Spleen (tissue), 11 donors: ENCODE data around the gene CAMTA1. TPM values are rescaled to one million over a fixed set of nuclear protein-coding genes. Genes with fewer than 3 reads are reported as not detected.

Source experiments
- DNase-seq: peaks from one replicate; pipeline ENCODE4 v3.0.0-alpha.2; 2020
- H3K27ac ChIP-seq, 8 donors: fragments of 200-600 bp; sonication (generic) in 7 of 8; 1 replicate in 4 of 8; 2 replicates in 4 of 8; pipeline versions ENCODE4 v1.5.0 to v1.8.0; 2016 to 2021; ENCODE audit warnings: inconsistent platforms in 4 of 8, mild to moderate bottlenecking in 4 of 8, moderate library complexity in 1 of 8
- H3K27me3 ChIP-seq, 7 donors: fragments of 200-600 bp; sonication (generic) in 6 of 7; replicated peaks in 1 of 7; 1 replicate in 4 of 7; 2 replicates in 3 of 7; pipeline versions ENCODE4 v1.5.0 to v1.8.0; 2016 to 2021; ENCODE audit warnings: inconsistent platforms in 3 of 7, mild to moderate bottlenecking in 1 of 7
- H3K36me3 ChIP-seq, 6 donors: fragments of 200-600 bp; sonication (generic) in 5 of 6; 1 replicate in 4 of 6; 2 replicates in 2 of 6; pipeline versions ENCODE4 v1.5.0 to v1.8.0; 2016 to 2021; ENCODE audit warnings: inconsistent platforms in 2 of 6
- H3K4me1 ChIP-seq, 6 donors: fragments of 200-600 bp; sonication (generic) in 5 of 6; 1 replicate in 3 of 6; 2 replicates in 3 of 6; pipeline versions ENCODE4 v1.5.0 to v1.8.0; 2016 to 2021; ENCODE audit warnings: inconsistent platforms in 3 of 6
- H3K4me3 ChIP-seq, 8 donors: fragments of 200-600 bp; sonication (generic) in 7 of 8; 1 replicate in 4 of 8; 2 replicates in 4 of 8; pipeline versions ENCODE4 v1.5.0 to v1.8.0; 2016 to 2021; ENCODE audit warnings: inconsistent platforms in 4 of 8, mild to moderate bottlenecking in 4 of 8, moderate library complexity in 2 of 8
- H3K9me3 ChIP-seq, 8 donors: fragments of 200-600 bp; sonication (generic) in 7 of 8; 1 replicate in 4 of 8; 2 replicates in 4 of 8; pipeline versions ENCODE4 v1.5.0 to v1.8.0; 2016 to 2021; ENCODE audit warnings: inconsistent platforms in 4 of 8
- CTCF ChIP-seq, 11 experiments: fragments of 200-600 bp in 7 of 11; fragments of 450-650 bp in 4 of 11; sonication (generic) in 4 of 11; IDR thresholded peaks in 8 of 11; conservative IDR thresholded peaks in 3 of 11; 1 replicate in 7 of 11; 2 replicates in 4 of 11; pipeline versions ENCODE4 v1.4.0 to v1.8.0; 2016 to 2021; ENCODE audit warnings: antibody characterized with exemption in 11 of 11, inconsistent platforms in 4 of 11, mild to moderate bottlenecking in 1 of 11
- POLR2A ChIP-seq, 3 donors: fragments of 450-650 bp; IDR thresholded peaks; one replicate each; pipeline ENCODE4 v1.5.1; 2017; ENCODE audit warnings: antibody characterized with exemption in 3 of 3, mild to moderate bottlenecking in 1 of 3
- POLR2AphosphoS5 ChIP-seq, 3 donors: sonication (generic); formaldehyde crosslinking; IDR thresholded peaks; one replicate each; pipeline ENCODE4 v1.5.1; 2017; ENCODE audit warnings: antibody characterized with exemption in 3 of 3
- WGBS, 5 donors: extraction: QIAGEN DNeasy Blood & Tissue Kit in 3 of 5; methylation state at CpG; one replicate each; pipeline versions ENCODE4 v1.1.5 to v1.1.7; 2013 to 2018; 5-methylcytosine and 5-hydroxymethylcytosine counted together
- intact Hi-C: fragments of 100-400 bp; cut with DNase I; formaldehyde crosslinking; loops from one replicate; pipeline ENCODE4 v1.15.0; 2023; ENCODE audit warnings: low total_unique reads
- polyA plus RNA-seq, 3 donors: library from polyadenylated mRNA; stranded (reverse); fragments of 200-250 nt; gene quantifications; one replicate each; pipeline ENCODE4 v1.2.1, GENCODE V29; 2013
- total RNA-seq, 7 donors: library from RNA; depleted of rRNA in 3 of 7; stranded (reverse); fragments of >200 nt in 3 of 7; fragmentation: NEBNext Ultra II Directional in 4 of 7; extraction: Animal tissue kit (Norgen Biotek cat#: 25700) in 4 of 7; gene quantifications; one replicate each; pipeline versions ENCODE4 v1.1.0 to v1.2.1, GENCODE V29; 2016 to 2021
- donor health status: healthy with polysubstance abuse.
- donor health status: DM: no; HTN: no; CAD: no; lungs with moderate emphysema.
- donor health status: DM: no; HTN: no; CAD: no.
- donor health status: Bipolar disorder and iron deficiency.
- donor health status: healthy.
- donor health status: DM: no; HTN: no; CAD: no.
- donor health status: DM: yes; HTN: yes; CAD: no.

The CAMTA1 gene
- total and polyA plus RNA-seq, 10 donors = 53.0 to 106 (median 77.3) TPM

DNA sequence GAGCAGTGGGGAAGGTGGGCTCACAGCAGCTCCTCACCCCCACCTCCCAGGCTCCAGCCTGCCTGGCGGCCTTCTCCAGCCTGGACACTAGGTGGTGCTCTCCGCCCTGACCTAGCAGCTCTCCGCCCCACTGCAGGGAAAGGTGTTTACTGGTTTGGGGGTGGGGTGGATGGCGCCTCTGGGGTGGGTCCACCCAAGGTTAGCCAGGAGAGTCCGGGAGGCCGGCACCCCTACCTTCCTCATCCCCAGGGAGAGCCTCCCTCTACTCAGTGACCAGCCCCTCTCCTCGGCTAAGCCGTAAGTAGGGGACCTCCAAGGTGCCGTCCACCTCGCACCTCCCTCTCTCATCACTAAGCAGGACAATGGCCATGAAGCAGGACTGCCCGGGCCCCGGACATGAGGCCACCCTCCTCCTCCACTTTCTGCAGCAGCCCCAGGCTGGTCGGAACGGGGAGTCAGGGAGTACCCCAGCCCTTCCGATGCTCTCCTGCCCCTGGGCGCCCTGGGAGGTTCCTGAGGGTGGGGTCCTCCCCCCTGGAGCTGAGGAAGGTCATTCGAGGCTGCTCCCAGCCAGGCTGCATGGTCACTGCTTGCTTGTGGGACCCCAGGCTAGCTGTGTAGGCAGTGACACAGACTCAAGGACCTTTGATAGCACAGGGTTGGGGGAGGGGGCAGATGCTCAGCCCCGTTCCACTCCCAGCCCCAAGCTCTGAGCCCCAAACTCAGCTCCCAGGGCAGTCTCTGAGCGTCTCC is 884.5 kb downstream of the CAMTA1 start:
- no peak for TF ChIP-seq POLR2AphosphoS5 (IDR thresholded peaks at IDR 0.05)
- peak in 10 of 11 experiments; percentile 52 to 87 (median 78) for TF ChIP-seq CTCF (IDR thresholded peaks at IDR 0.05 in 8 of 11, conservative IDR thresholded peaks at IDR 0.05 in 3 of 11)
- no peak for TF ChIP-seq POLR2A (IDR thresholded peaks at IDR 0.05)
- intact Hi-C loops = no loop called here
- peaks cover 0 to 13% (median 6%) of the 10 kb centered on the region in 7 donors for H3K27me3 ChIP-seq
- H3K4me1 ChIP-seq = peaks cover 0 to 32% (median 18%) of the 10 kb centered on the region in 6 donors
- 11 to 16% (median 14%) methylated on average over 15 to 19 of the region's 19 CpGs for WGBS, 5 donors
- H3K9me3 ChIP-seq = no peaks in the 10 kb centered on the region
- H3K27ac ChIP-seq = no peak overlapping the region
- H3K36me3 ChIP-seq = no peaks in the 10 kb centered on the region
- no peak for DNase-seq
- peak overlapping the region in 2 of 8 donors; percentile 22 to 58 for H3K4me3 ChIP-seq

- TF ChIP-seq POLR2A (IDR thresholded peaks at IDR 0.05) = no peak
- no peak for TF ChIP-seq CTCF (IDR thresholded peaks at IDR 0.05 in 8 of 11, conservative IDR thresholded peaks at IDR 0.05 in 3 of 11)
- TF ChIP-seq POLR2AphosphoS5 (IDR thresholded peaks at IDR 0.05) = no peak
- Histone ChIP-seq H3K4me3 (no peak overlapping the region), H3K9me3 (no peaks in the 10 kb centered on the region), H3K4me1 (peaks cover 0 to 32% (median 18%) of the 10 kb centered on the region in 6 donors), H3K36me3 (no peaks in the 10 kb centered on the region), H3K27ac (no peak overlapping the region), H3K27me3 (peaks cover 0 to 13% (median 6%) of the 10 kb centered on the region in 7 donors)
- no peak for DNase-seq
- 48 to 74% (median 67%) methylated on average over 10 to 15 of the region's 15 CpGs for WGBS, 5 donors
- intact Hi-C loops = no loop called here
Observed at GRCh38 chr1:7670334-7671145, 885.3 kb downstream of the CAMTA1 start.

DNA sequence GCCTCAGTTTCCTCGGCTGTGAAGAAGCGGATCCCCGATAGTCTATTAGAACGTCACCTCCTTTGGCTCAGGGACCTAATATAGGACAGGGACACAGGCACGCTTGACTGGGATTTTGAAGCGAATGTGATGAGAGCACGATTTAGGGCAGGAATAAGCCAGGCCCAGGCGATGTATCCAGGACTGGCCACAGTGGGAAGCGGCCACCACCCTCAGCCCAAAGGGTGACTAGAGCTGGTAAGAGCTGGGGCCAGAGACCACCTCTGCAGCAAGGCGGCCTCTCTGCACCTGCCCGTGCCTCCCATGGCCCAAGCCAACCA is 885.9 kb downstream of the CAMTA1 start:
- no peaks in the 10 kb centered on the region for H3K36me3 ChIP-seq
- intact Hi-C loops = no loop called here
- DNase-seq = no peak
- no peaks in the 10 kb centered on the region for H3K9me3 ChIP-seq
- H3K4me1 ChIP-seq = peaks cover 0 to 32% (median 18%) of the 10 kb centered on the region in 6 donors
- WGBS, 5 donors = 75 to 97% (median 92%) methylated on average over 9 to 11 of the region's 11 CpGs
- H3K27ac ChIP-seq = no peak overlapping the region
- no peak overlapping the region for H3K4me3 ChIP-seq
- peaks cover 0 to 13% (median 6%) of the 10 kb centered on the region in 7 donors for H3K27me3 ChIP-seq
- TF ChIP-seq CTCF (IDR thresholded peaks at IDR 0.05 in 8 of 11, conservative IDR thresholded peaks at IDR 0.05 in 3 of 11) (no peak), POLR2AphosphoS5 (IDR thresholded peaks at IDR 0.05) (no peak), POLR2A (IDR thresholded peaks at IDR 0.05) (no peak)

DNA sequence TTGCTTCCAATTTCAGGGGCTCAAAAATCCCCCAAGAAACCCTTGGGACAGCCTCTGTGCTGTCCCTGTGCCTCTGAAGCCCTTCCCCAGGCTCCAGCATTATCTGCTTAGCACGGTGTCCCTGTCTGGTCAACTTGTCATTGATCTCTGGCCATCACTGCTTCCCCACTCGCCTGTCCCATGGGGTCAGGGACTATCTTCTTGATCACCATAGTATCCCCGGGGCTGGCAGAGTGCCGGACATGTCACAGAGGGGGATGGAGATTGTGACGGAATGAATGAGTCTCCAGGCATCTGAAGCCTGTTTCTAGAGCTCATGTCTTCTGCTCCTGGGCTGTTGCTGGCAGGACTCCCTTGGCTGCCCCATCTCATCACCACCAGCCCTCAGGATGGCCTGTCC is 886.4 kb downstream of the CAMTA1 start:
- no peak for DNase-seq
- intact Hi-C loops = no loop called here
- H3K27me3 ChIP-seq = peaks cover 0 to 13% (median 6%) of the 10 kb centered on the region in 7 donors
- H3K4me3 ChIP-seq = no peak overlapping the region
- H3K9me3 ChIP-seq = no peaks in the 10 kb centered on the region
- no peak for TF ChIP-seq POLR2AphosphoS5 (IDR thresholded peaks at IDR 0.05)
- TF ChIP-seq CTCF (IDR thresholded peaks at IDR 0.05 in 8 of 11, conservative IDR thresholded peaks at IDR 0.05 in 3 of 11) = no peak
- H3K27ac ChIP-seq = no peak overlapping the region
- 77 to 90% (median 80%) methylated on average over 4 to 5 of the region's 5 CpGs for WGBS, 5 donors
- peaks cover 0 to 32% (median 18%) of the 10 kb centered on the region in 6 donors for H3K4me1 ChIP-seq
- H3K36me3 ChIP-seq = no peaks in the 10 kb centered on the region
